GM19438 (cell line): Measurements from ENCODE around the gene PAGR1.

ENCODE experiments used
- ATAC-seq: cut with Tn5 transposase; IDR thresholded peaks from one replicate; pipeline ENCODE4 v1.9.1; 2021; ENCODE audit warnings: low read depth; ENCODE audit not compliant: unreplicated experiment

The PAGR1 gene

DNA sequence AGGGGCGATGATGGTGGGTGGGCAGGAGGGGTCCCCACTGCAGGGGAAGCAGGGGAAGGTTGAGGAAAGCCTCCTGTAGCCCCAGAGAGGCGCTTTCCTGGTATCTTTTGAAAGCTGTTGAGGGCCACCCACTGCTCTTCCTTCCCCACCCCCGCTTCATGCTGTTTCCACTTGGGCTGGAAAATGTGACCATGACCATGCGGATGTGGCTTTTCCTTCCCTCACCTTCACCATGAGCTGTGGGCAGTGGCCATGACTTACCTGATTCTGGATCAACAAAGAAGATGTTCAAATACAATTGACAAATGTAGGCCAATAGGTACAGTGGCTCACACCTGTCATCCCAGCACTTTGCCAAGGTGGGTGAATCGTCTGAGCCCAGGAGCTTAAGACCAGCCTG lies 18.1 kb downstream of the PAGR1 start:
- ATAC-seq = no peak

DNA sequence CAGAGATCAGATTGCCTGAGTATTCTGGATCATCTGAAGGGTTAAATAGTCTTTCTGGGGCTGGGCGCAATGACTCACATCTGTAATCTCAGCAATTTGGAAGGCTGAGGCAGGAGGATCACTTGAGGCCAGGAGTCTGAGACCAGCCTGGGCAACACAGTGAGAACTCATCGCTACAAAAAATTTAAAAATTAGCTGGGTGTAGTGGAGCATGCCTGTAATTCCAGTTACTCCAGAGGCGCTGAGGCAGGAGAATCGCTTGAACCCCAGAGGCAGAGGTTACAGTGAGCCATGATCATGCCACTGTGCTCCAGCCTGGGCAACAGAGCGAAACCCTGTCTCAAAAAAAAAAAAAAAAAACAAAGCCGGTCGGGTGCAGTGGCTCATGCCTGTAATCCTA lies 20.0 kb downstream of the PAGR1 start:
- no peak for ATAC-seq

DNA sequence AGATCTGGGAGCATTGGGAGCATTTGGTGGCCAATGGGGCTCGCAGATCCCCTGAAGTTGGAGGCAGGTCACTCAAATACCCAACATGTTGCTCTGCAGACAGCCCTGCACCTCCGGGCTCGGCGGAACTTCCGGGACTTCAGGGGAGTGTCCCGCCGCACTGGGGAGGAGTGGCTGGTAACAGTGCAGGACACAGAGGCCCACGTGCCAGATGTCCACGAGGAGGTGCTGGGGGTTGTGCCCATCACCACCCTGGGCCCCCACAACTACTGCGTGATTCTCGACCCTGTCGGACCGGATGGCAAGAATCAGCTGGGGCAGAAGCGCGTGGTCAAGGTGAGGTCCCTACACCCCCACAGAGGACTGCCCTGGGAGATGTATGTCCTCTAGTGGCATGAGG lies 20.7 kb downstream of the PAGR1 start:
- ATAC-seq = no peak

DNA sequence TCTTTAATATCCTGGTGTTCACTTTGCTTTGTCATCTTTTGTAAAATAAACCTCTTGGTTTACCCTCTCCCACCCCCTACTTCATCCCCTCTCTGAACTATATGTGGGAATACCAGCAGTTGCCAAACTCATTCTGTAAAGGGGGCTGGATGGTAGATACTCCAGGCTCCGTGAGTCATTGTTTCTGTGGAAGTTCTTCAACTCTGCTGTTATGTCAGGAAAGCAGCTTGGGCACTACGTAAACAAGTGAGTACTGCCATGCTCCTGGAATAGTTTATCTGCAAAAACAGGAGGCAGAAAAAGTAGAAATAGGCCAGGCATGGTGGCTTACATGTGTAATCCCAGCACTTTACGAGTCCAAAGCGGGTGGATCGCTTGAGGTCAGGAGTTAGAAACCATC lies 21.9 kb downstream of the PAGR1 start:
- no peak for ATAC-seq

DNA sequence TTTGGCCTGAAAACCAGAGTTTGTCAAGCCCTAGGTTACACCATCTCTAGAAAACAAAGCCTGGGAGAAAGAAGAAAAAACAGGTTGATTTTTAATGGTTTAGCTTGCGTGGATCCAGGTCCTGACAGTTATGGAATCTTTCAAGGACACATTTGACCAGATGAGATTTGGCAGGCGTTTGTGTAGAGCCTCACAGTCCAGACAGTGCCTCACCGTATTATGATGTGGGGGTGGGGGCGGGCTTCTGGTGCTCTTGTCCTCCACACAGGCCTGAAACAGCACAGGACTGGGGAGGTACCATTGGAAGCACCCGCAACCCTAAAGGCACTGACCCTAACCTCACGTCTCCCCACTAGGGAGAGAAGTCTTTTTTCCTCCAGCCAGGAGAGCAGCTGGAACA lies 23.9 kb downstream of the PAGR1 start:
- ATAC-seq = no peak

DNA sequence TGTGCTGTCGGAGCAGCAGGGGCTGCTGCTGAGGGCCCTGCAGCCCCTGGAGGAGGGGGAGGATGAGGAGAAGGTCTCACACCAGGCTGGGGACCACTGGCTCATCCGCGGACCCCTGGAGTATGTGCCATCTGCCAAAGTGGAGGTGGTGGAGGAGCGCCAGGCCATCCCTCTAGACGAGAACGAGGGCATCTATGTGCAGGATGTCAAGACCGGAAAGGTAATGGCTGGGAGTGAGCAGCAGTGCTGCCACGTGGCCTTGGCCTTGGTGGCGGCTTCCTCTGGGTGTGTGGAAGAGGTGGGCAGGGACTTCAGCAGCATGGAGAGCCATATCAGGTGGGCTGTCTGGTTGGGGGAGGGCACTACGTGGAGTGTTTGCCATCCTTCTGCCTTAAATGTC lies 24.3 kb downstream of the PAGR1 start:
- ATAC-seq = no peak

DNA sequence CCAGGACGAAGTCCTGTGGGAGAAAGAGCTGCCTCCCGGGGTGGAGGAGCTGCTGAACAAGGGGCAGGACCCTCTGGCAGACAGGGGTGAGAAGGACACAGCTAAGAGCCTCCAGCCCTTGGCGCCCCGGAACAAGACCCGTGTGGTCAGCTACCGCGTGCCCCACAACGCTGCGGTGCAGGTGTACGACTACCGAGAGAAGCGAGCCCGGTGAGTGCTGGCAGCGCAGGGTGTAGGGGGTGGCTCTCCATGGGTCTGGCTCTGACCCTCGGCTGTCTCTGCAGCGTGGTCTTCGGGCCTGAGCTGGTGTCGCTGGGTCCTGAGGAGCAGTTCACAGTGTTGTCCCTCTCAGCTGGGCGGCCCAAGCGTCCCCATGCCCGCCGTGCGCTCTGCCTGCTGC lies 25.7 kb downstream of the PAGR1 start:
- no peak for ATAC-seq

DNA sequence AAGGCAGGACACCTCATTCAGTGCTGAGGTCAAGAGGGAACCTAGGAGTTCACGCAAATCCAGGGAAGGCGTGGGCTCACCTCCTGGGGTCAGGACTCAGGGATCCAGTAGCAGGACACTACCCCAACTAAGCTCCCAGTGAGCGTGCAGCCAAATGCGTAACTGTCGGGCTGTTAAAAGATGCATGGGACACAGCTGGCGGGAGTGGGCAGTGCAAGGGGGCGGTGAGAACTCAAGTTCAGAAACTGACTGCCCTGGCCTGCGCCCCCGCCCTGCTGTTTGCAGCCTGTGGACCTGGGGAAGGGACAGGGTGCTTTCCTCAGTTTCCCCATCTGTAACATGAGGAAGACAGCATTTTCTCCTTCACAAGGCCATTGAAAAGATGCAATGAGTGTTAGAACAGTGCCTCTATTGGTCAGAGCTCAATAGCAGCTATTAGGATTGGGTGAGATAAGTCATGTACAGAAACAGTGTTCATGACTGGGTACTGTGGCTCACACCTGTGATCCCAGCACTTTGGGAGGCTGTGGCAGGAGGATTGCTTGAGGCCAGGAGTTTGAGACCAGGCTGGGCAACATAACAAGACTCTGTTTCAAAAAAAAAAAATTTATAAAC lies 26.9 kb downstream of the PAGR1 start:
- ATAC-seq = no peak

DNA sequence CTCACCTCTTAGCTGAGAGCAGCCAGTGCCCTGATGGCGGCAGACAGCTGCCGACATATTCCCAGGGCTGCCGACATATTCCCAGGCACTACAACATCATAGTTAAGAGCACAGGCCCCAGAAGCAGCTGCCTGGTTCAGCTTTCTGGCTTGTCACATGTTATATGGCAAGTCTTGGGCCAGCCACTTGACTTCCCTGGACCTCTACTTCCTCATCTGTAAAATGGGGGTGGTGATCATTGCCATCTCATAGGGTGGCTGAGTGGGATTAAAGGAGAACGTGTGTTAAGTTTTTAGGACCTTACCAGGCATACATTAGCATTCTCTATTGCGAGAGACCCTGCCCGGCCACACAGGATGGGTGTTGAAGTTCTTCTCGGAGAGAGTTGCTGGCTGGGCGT lies 28.0 kb downstream of the PAGR1 start:
- ATAC-seq = no peak

DNA sequence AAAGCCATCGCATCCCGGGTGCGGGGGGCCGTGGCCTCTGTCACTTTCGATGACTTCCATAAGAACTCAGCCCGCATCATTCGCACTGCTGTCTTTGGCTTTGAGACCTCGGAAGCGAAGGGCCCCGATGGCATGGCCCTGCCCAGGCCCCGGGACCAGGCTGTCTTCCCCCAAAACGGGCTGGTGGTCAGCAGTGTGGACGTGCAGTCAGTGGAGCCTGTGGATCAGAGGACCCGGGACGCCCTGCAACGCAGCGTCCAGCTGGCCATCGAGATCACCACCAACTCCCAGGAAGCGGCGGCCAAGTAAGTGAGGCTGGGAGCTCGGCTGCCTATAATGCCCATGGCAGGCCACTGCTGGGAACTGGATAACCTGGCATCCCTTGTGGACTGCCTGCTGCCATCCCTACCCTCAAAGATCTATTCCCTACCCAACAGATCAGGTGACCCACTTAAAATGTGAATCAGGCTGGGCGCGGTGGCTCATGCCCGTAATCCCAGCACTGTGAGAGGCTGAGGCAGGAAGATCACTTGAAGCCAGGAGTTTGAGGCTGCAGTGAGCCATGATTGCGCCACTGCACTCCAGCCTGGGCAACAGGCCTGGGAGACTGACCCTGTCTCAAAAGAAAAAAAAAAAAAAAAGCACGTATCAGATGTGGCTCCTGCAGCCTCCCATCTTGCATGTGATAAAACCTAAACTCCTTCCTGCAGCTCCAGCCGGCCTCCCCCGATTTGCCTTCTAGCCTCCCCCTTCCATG lies 28.8 kb downstream of the PAGR1 start:
- ATAC-seq = no peak

DNA sequence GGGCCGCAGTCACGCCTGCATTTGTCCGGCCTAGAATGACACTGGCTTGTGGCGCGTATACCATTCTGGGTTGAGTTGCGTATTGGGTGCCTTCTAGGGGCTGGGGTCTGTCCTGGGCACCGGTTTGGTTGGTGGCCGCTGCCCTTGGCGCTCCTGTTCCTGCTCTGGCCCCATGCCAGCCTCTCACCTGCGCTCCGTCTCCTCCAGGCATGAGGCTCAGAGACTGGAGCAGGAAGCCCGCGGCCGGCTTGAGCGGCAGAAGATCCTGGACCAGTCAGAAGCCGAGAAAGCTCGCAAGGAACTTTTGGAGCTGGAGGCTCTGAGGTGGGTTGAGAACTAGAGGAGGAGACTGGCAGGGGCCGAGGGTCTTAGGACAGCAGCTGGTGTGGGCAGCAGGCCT lies 29.7 kb downstream of the PAGR1 start:
- ATAC-seq = no peak

DNA sequence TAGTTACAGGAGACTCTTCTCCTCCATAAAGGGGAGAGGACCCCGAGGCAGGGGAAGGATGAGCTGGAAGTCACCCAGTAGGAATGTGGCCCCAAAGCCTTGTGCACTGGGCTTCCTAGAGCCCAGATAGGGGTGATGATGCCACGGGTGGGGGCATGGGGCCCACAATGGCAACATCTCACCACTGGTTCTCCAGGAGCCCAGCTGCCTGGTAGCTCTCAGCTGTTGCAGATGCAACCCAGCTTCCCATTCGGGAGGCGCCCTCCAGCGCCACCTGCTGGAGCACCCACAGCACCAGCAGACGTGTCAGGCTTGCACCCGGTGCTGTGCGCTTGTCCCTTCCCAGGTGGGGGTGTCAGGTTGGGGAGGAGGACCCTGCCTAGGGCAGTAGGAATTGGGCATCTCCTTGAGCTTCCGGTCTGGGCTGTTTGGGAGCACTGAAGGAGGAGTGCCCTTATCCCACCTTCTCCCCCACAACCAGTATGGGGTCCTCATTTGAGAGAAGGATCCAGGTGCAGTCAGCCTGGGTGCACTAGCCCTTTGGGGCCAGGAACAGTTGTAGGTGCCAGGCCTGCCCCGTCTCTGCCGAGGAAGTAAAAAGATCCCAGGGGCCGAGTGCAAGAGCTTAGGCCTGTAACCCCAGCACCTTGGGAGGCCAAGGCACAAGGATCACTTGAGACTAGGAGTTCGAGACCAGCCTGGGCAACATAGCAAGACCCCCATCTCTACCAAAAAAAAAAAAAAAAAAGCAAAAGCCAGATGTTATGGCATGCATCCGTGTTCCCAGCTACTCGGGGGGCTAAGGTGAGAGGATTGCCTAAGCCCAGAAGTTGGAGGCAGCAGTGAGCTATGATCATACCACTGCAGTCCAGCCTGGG lies 32.7 kb downstream of the PAGR1 start:
- no peak for ATAC-seq

DNA sequence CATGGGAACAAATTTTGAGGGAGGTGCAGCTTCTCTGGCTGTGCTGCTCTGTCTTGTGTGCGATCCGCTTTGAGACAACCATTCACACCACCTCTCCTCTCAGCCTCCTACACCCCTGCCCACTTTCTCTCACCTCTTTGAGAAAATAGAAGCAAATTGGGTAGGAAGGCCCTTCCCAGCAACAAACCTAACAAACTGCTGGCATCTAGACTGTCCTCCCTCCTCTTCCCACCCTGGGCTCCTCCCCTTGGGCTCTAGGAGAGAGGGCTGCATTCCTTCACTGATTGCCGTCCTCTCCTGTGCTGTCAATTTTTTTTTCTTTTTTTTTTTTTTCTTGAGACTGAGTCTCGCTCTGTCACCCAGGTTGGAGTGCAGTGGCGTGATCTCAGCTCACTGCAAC lies 33.6 kb downstream of the PAGR1 start:
- ATAC-seq = no peak

DNA sequence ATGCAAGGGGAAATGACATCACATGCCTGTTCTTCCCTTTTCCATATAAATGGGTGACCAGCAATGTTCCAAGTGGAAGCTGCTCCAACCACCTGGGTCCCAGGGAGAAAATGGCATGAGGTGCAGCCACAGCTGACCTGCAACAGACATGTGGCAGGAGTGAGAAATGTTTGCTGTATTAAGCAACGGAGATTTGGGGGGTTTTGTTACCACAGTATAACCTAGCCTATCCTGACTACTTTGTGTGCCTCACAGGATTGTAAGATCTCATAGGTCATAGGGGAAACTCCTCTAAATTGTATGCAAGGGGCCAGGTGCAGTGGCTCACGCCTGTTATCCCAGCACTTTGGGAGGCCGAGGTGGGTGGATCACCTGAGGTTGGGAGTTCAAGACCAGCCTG lies 35.0 kb downstream of the PAGR1 start:
- no peak for ATAC-seq

DNA sequence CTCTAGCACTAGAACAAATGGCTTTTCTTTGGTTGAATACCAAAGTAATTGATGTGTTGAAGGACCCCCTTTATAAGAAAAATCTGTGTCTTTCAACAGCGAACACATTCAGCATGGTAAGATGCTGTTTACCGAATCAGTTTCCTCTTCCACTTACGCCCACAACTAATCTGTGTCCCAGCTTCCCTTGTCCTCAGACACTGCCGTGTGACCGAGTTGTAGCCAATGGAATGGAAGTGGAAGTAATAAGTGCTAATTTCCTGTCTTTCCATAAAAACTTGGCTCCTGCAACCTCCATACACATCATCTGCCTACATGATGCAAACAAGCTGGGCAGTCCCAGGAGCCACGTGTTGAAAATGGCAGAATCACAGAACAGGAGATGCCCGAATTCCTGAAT lies 36.7 kb downstream of the PAGR1 start:
- ATAC-seq = no peak

DNA sequence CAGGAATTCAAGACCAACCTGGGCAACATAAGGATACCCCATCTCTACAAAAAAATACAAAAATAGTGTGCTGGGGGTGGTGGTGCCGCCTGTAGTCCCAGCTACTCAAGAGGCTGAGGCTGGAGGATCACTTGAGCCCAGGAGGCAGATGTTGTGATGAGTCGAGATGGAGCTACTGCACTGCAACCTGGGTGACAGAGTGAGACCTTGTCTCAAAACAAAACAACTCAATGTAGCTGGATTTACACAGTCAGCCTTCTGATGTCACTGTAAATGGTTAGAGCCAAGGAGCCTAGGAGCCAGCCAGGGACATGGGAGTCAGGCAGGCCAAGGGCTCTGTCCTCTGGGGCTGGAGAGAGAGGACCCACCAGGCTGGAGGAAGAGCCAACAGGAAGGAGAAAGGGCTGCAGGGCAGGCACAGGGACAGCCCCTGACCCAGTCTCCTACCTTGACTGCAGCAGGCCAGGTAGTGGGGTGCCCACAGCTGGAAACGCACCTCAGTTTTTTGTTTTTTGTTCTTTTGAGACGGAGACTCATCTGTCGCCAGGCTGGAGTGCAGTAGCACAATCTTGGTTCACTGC lies 38.7 kb downstream of the PAGR1 start:
- ATAC-seq = no peak

DNA sequence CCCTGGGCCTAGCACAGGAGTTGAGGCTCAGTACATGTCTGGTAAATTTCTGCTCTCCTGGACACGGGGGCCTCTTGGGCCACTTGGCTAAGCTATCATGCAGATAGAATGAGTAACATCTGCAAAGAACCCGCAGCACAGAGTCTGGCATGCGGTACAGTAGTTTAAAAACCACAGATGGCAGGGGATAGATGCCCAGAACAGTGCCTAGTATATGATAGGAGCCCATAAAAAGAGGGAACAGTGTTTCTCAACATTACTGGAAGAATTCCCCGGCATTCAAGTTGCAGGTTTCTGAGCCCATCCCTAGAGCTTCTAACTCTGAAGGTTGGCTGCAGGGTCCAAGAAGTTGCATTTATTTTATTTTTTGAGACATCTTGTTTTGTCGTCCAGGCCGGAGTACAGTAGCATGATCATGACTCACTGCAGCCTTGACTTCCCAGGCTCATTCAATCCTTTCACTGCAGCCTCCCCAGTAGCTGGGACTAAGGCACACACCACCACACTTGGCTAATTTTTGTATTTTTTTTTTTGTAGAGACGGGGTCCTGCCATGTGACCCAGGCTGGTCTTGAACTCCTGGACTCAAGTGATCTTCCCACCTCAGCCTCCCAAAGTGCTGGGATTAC lies 41.3 kb downstream of the PAGR1 start:
- no peak for ATAC-seq

DNA sequence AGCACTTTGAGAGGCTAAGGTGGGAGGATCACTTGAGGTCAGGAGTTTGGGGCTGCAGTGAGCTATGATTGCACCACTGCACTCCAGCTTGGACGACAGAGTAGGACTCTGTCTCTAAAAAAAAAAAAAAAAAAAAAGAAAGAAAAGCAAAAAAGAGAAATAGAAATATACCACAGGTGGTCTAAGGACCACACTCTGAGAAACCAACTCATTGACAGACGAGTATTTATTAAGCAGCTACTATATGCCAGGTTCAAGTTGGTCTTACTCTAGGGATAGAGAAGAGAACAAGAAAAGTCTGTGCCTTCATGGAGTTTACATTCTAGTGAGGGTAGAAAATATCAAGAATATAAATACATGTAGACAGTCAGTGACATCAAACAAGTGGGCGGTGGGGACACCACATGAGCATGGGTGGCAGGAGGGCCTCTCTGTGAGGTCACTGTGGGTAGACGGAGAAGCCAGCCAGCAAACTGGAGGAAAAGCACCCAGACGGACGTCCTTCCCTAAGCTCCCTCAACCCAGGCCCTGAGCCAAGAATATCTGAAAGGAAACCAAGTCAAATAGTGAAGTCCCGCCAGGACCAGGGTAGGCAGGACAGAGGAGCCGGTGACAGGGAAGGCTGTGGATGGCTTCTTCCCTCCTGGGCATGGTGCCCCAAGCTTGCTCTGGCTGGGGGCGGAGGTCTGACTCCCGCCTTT lies 42.3 kb downstream of the PAGR1 start:
- no peak for ATAC-seq

DNA sequence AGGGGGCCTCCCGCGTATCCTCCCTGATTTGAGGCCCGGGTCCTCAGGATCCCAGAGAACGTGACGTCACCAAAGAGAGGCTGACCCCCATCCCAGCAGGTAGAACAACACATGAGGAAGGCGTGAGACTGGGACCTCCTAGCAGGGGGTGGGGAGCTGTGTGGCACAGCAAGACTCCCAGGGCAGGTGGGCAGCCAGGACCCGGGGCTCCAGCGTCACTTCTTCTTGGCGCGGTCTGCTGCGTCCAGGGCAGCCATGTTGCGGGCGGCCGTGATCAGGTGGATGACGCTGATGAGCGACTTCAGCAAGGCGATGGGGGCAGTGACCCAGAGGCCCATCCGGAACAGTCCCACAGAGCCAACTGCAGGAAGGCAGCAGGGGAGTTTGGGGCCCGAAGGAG lies 43.0 kb downstream of the PAGR1 start:
- ATAC-seq = no peak

DNA sequence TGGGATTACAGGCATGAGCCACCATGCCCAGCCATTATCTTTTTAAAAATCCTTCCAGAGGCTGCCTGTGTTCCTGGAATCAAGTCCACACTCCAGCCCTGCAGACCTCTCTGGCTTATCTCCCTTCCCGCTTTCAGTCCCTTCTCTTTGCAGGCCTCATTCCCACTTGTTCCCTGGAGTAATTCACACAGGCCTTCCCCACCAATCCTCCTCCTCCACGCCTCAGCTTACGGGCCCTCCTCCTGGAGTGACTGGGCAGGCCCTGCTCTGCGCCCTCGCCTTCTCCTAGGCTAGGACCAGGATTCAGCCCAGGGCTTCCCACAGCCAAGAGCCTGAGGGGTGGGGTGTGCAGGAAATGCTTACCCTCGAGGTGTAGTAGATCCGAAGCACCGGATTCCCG lies 44.3 kb downstream of the PAGR1 start:
- no peak for ATAC-seq
